CD4-positive, alpha-beta T cell treated with Interleukin-15 for 4 hours (primary cell): ENCODE measurements around the gene LEF1.

Experiments used
- DNase-seq: peaks from one replicate; pipeline ENCODE4 v3.0.0-alpha.2; 2020; ENCODE audit warnings: low spot score

Gene LEF1

GRCh38 chr4:108148316-108148715, 20.4 kb downstream of the LEF1 start:
- DNase-seq = no peak

DNA sequence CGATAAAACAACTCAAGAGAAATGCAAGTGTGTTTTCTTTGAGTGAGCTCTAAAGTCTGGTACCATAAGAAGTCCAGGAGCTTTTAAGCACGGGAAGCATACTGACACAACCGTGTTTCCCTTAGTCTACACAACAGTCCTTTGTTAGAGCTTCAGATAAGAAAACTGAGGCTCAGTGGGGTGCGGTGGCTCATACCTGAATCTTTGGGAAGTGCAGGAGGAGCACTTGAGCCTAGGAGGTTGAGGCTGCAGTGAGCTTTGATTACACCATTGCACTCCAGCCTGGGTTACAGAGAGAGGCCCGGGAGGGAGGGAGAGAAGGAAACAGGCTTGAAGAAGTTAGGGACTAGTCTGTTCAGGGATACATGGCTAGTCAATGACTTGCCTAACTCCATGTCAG, 21.9 kb downstream of the LEF1 start:
- DNase-seq = no peak

DNA sequence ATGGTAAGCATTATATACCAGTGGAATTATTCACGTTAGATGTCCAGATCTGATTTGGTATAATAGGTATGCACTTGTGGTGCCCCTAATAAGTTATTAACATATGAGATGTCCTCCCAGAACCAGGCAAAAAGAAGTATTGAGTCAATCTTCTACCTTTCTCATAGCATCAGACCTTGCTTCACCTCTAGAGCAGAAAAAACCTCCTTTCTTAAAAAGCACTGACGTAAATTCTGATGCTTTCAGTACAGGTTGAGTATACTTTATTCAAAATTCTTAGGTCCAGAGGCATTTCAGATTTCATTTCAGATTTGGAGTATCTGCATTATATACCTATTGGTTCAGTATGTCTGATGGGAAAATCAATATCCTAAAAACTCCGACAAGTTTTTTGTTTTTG, 22.4 kb downstream of the LEF1 start:
- DNase-seq = no peak

DNA sequence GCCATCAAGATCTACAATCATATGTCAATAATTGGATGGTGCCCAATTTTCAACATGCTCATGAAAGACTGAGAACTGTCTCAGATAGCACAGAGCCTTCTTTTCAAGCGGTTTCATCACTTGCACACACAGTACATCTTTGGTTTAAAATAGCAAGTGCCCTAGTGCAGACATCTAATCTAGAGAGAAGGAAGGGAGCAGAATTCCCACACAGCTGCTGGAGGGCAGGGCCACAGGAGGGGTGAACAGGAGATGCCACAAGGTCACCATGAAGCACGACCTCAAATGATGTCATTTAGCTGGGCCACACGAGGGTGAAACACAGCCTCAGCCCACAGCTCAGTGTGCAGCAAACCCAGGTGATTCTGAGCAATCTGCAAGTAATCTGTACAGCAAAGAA, 24.3 kb downstream of the LEF1 start:
- no peak for DNase-seq

GRCh38 chr4:108143515-108143914, 25.2 kb downstream of the LEF1 start:
- no peak for DNase-seq

- DNase-seq = no peak
Measured at GRCh38 chr4:108142870-108143269, 25.9 kb downstream of the LEF1 start.

GRCh38 chr4:108141213-108141950, 27.4 kb downstream of the LEF1 start:
- DNase-seq = no peak

DNA sequence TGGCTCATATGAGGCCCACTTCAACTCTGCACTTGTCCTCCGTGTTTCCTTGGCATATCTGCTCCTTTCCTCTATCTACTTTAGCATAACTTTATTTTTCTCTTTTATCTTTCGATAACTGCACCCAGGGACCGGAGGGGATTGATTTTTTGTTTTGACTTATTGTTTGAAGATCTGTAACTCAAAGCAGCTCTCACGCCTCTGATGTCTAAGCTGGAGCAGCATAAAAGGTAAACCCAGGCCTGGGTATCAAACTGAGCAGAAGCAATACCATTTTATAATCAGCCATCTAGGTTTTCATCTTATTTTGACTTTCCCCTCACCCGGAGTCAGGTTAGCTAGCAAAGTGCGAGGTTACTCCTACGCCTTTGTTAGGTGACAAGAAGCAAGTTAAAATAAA, 28.4 kb downstream of the LEF1 start:
- no peak for DNase-seq

- peak; percentile 31 for DNase-seq
Measured at GRCh38 chr4:108139089-108139488, 29.6 kb downstream of the LEF1 start.

DNA sequence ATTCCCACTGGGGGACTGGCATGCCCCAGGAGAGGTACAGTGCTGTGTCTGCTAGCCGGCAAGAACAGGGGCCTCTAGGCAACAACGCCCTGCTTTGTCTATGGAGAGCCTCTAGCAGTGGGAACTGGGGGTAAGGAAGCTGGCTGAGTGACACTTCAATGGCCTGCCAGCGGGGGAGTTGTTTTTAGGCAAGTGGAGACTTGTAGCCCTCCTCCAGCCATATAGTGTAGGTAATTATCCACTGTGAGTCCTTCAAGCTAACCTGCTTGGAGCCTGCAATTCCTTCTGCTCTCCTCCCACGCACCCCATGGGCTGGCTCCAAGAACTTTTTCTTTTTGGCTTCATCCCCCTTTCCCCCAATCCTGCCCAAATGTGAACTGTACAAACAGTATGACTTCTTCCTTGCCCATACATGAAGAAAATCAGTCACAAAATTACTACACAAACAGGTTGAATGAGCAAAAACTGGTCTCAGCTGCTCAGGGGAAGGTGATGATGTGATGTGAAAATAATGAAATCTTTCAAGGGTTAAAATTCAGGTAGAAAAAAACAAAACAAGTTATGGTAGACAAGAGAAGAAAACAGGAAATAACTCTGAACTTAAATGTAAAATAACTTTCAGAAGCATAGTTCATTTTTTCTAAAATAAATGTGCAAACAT, 33.1 kb downstream of the LEF1 start:
- DNase-seq = no peak

DNA sequence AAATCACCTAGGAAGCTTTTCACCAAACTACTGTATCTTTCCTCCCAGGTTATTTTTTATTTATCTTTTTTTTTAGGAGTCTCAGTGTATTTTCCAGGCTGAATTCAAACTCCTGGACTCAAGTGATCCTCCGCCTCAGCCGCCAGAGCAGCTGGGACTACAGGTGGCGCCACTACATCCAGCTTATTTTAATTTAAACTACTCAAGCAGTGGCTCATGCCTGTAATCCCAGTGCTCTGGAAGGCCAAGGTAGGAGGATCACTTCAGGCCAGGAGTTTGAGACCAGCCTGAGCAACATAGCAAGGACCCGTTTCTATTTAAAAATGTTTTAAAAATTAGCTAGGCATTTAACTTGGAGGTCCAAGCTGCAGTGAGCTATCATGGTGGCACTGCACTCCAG, 37.8 kb downstream of the LEF1 start:
- no peak for DNase-seq

GRCh38 chr4:108129196-108129595, 39.5 kb downstream of the LEF1 start:
- no peak for DNase-seq

DNA sequence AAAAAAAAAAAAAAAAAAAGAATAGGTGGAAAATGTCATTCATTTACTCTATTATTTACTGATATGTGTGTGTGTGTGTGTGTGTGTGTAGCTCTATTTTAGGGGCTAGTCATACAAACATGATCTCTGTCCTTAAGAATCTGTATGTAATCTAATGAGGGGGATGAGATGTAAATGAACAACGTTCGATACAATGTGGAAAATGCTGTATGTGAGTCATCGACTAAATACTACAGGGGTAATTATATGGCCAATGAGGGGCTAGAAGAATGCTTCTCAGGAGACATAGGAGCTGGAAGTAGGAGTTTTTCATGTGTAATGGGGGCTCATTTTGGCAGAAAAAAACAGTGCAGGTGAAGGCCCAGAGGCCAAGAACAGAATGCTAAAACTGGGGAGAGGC, 41.9 kb downstream of the LEF1 start:
- DNase-seq = no peak

DNA sequence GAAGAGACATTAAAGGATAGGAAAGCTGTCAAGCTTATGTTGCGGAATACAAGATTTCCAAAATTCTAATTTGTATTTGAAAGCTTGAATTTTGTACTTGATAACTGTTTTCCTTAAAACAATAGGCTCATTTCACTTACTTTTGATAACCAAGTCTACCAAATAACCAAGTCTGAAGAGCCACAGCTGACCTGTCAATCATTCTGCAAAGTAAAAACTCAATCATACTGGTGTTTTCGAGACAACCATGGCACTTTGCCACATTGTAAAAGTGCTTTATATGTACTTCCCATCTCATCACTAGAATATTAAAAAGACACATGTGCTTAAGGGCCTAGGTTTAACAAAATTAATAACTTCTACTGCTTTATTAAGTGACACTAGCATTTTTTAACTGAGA, 47.9 kb downstream of the LEF1 start:
- no peak for DNase-seq

DNA sequence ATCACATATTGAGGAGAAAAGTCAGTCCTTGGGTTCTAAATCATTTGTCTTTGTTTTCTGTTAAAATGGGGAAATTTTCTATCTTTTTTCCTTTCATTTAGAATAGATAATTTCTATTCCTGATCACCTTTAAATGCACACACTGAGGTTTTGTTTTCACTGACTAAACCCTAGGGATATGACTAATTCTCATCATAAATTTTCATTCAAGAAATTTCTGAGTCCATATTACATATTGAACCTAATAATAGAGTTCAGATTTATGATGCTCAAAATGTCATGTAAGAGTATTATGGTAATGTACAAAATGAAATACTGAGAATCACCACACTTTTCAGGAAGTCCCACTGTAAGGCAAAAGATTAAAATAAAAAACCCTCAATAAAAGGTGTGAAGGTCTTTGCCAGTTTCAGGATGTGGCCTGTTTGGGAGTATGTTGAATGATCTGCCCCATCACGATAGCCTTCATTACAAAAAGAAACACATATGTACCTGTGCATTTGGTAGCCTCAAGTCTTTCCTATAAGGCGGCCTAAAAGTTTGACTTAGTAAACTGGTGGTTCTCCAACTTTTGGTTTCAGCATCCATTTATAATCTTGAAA, 49.4 kb downstream of the LEF1 start:
- no peak for DNase-seq

DNA sequence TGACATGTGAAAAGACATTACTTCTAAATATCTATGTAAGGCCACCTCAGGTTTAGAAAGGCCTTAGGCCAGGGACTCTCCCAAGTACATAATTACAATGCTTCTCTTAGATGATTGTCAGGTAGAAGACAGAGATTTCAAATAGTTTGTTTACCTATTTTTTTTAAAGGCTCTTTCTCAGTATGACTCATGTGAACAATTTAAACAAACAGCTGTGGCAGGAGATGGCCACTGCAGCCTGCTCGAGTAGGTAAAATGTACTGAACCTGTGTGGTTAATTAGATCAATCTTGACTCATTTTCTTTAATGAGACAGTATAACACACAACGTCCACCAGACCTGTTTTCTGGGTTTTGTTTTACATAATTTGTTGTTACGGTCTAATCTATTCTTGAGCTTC, 50.2 kb downstream of the LEF1 start:
- peak; percentile 53 for DNase-seq

- DNase-seq = no peak
Measured at GRCh38 chr4:108117418-108118182, 51.1 kb downstream of the LEF1 start.

GRCh38 chr4:108116423-108117168, 52.1 kb downstream of the LEF1 start:
- peak; percentile 72 for DNase-seq

DNA sequence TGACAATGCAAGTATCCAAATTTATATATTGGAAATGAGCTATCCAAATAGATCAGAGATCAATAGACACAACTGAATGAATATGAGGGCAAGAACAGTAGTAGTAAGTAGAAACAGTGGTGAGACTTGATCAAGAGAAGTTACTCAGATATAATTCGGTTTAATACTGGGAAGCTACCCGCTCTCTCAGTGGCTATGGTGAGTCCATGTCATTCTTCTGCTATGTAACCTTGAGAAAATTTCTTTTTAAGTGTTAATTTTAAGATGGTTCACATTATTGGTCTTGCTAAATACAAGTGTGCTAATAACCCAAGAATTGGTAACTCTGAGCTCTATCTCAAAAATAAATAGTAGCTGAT, 53.6 kb downstream of the LEF1 start:
- no peak for DNase-seq

GRCh38 chr4:108114503-108114902, 54.2 kb downstream of the LEF1 start:
- DNase-seq = no peak

DNA sequence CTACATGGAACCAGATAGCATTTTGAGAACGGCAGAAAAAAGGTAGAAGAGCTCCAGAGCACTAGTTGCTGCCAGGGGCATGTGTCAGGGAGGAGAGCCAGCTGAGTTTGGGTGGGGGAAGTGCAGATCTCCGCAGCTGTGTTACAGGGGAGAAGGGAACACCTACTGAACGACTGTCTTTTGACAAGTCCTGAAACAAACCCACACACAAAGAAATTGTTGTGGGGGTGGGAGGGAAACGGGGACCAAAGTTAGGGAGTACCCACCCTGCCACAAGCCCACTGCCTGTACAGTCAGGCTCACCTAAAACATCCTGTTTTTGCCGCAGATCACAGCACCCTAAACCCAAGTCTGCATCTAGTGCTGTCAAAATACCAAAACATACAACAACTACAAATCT, 55.5 kb downstream of the LEF1 start:
- DNase-seq = peak; percentile 78

GRCh38 chr4:108111781-108112180, 57.0 kb downstream of the LEF1 start:
- DNase-seq = no peak
